Sigmoid colon (tissue), 7 donors: ENCODE data around the gene MYO1A. TPM values are rescaled to one million over a fixed set of nuclear protein-coding genes. Genes with fewer than 3 reads are reported as not detected.
A peak's percentile ranks its signal among the peaks of the same experiment; 100 is the strongest.

Experiments used
- DNase-seq: peaks from one replicate; pipeline ENCODE4 v3.0.0-alpha.2; 2019
- H3K27ac ChIP-seq, 4 donors: fragments of 200-600 bp; sonication (generic); one replicate each; pipeline ENCODE4 v1.5.1; 2016 to 2019; ENCODE audit warnings: mild to moderate bottlenecking in 1 of 4
- H3K27me3 ChIP-seq, 3 donors: fragments of 200-600 bp; sonication (generic); one replicate each; pipeline ENCODE4 v1.5.1; 2019; ENCODE audit warnings: mild to moderate bottlenecking in 1 of 3
- H3K36me3 ChIP-seq, 4 donors: fragments of 200-600 bp; sonication (generic); one replicate each; pipeline ENCODE4 v1.5.1; 2016 to 2019
- H3K4me1 ChIP-seq, 4 donors: fragments of 200-600 bp; sonication (generic); one replicate each; pipeline ENCODE4 v1.5.1; 2017 to 2019
- H3K4me3 ChIP-seq, 4 donors: fragments of 200-600 bp; sonication (generic); one replicate each; pipeline ENCODE4 v1.5.1; 2017 to 2019; ENCODE audit warnings: mild to moderate bottlenecking in 2 of 4, moderate library complexity in 1 of 4
- H3K9me3 ChIP-seq, 4 donors: fragments of 200-600 bp in 3 of 4; sonication (generic) in 3 of 4; one replicate each; pipeline versions ENCODE4 v1.5.1 to v1.6.1; 2013 to 2019
- CTCF ChIP-seq, 4 experiments: fragments of 450-650 bp in 3 of 4; fragments of 200-600 bp in 1 of 4; IDR thresholded peaks; one replicate each; pipeline ENCODE4 v1.5.1; 2016 to 2019; ENCODE audit warnings: antibody characterized with exemption in 4 of 4, mild to moderate bottlenecking in 3 of 4, moderate library complexity in 2 of 4
- EP300 ChIP-seq, 4 donors: sonication (generic); formaldehyde crosslinking; IDR thresholded peaks; one replicate each; pipeline ENCODE4 v1.6.1; 2017; ENCODE audit warnings: antibody characterized with exemption in 4 of 4
- POLR2A ChIP-seq, 2 donors: fragments of 450-650 bp; IDR thresholded peaks; one replicate each; pipeline ENCODE4 v1.6.1; 2016; ENCODE audit warnings: antibody characterized with exemption in 2 of 2, mild to moderate bottlenecking in 2 of 2, moderate library complexity in 2 of 2
- POLR2AphosphoS5 ChIP-seq, 4 donors: sonication (generic); formaldehyde crosslinking; IDR thresholded peaks; one replicate each; pipeline ENCODE4 v1.6.1; 2017; ENCODE audit warnings: antibody characterized with exemption in 4 of 4
- WGBS, 2 donors: extraction: QIAGEN DNeasy Blood & Tissue Kit; methylation state at CpG; one replicate each; pipeline ENCODE4 v1.1.7; 2013; 5-methylcytosine and 5-hydroxymethylcytosine counted together
- intact Hi-C: fragments of 100-400 bp; cut with DNase I; formaldehyde crosslinking; loops from one replicate; pipeline ENCODE4 v1.15.1; 2023
- polyA plus RNA-seq, 3 donors: library from polyadenylated mRNA; stranded (reverse); fragments of 200-250 nt; gene quantifications; one replicate each; pipeline ENCODE4 v1.2.3, GENCODE V29; 2013
- total RNA-seq, 4 donors: library from RNA; depleted of rRNA; stranded (reverse); fragments of >200 nt; gene quantifications; one replicate each; pipeline ENCODE4 v1.1.0, GENCODE V29; 2016
- donor health status: healthy with polysubstance abuse.
- donor health status: Bipolar disorder and iron deficiency.
- donor health status: healthy.

Gene MYO1A
- total and polyA plus RNA-seq, 7 donors, result 0.71 to 112 (median 7.2) TPM

GRCh38 chr12:57001448-57001906, 48.5 kb downstream of the MYO1A start:
- Histone ChIP-seq H3K36me3 (peaks cover 20 to 64% (median 26%) of the 10 kb centered on the region in 4 donors), H3K27ac (no peak overlapping the region), H3K4me3 (no peak overlapping the region), H3K4me1 (peaks cover 0 to 33% (median 21%) of the 10 kb centered on the region in 4 donors), H3K27me3 (no peaks in the 10 kb centered on the region), H3K9me3 (no peaks in the 10 kb centered on the region)
- WGBS, 2 donors, result 16 to 40% methylated on average over 13 of the region's 13 CpGs
- TF ChIP-seq POLR2AphosphoS5 (IDR thresholded peaks at IDR 0.05) (no peak), CTCF (IDR thresholded peaks at IDR 0.05) (peak; percentile 17 to 57 (median 53)), POLR2A (IDR thresholded peaks at IDR 0.05) (no peak), EP300 (IDR thresholded peaks at IDR 0.05) (no peak)
- peak; percentile 77 for DNase-seq
- intact Hi-C loops, result loop anchor here (10.0 kb wide), 1 partner anchor 357 kb away; the partner anchor contains the start of gene ATP5F1B

GRCh38 chr12:57000393-57000792, 49.5 kb downstream of the MYO1A start:
- Histone ChIP-seq H3K36me3 (peaks cover 21 to 69% (median 26%) of the 10 kb centered on the region in 4 donors), H3K9me3 (no peaks in the 10 kb centered on the region), H3K27me3 (no peaks in the 10 kb centered on the region), H3K4me1 (peaks cover 0 to 30% (median 17%) of the 10 kb centered on the region in 4 donors), H3K27ac (no peak overlapping the region), H3K4me3 (no peak overlapping the region)
- TF ChIP-seq CTCF (IDR thresholded peaks at IDR 0.05) (no peak), POLR2AphosphoS5 (IDR thresholded peaks at IDR 0.05) (no peak), EP300 (IDR thresholded peaks at IDR 0.05) (no peak), POLR2A (IDR thresholded peaks at IDR 0.05) (no peak)
- intact Hi-C loops, result loop anchor here (10.0 kb wide), 1 partner anchor 356 kb away; the partner anchor contains the start of gene ATP5F1B
- 78 to 79% methylated on average over 1 of the region's 1 CpG for WGBS, 2 donors
- peak; percentile 9 for DNase-seq

GRCh38 chr12:56999456-56999855, 50.5 kb downstream of the MYO1A start:
- peaks cover 0 to 21% (median 9%) of the 10 kb centered on the region in 4 donors for H3K4me1 ChIP-seq
- TF ChIP-seq EP300 (IDR thresholded peaks at IDR 0.05) (no peak), POLR2AphosphoS5 (IDR thresholded peaks at IDR 0.05) (no peak), CTCF (IDR thresholded peaks at IDR 0.05) (no peak), POLR2A (IDR thresholded peaks at IDR 0.05) (no peak)
- no peaks in the 10 kb centered on the region for H3K9me3 ChIP-seq
- no peaks in the 10 kb centered on the region for H3K27me3 ChIP-seq
- no peak overlapping the region for H3K4me3 ChIP-seq
- DNase-seq, result no peak
- intact Hi-C loops, result no loop called here
- peaks cover 23 to 71% (median 25%) of the 10 kb centered on the region in 4 donors for H3K36me3 ChIP-seq
- 86 to 91% methylated on average over 4 of the region's 4 CpGs for WGBS, 2 donors
- no peak overlapping the region for H3K27ac ChIP-seq

GRCh38 chr12:56998981-56999380, 50.9 kb downstream of the MYO1A start:
- Histone ChIP-seq H3K27ac (no peak overlapping the region), H3K4me3 (no peak overlapping the region), H3K9me3 (no peaks in the 10 kb centered on the region), H3K36me3 (peaks cover 19 to 66% (median 22%) of the 10 kb centered on the region in 4 donors), H3K27me3 (no peaks in the 10 kb centered on the region), H3K4me1 (peaks cover 0 to 21% (median 9%) of the 10 kb centered on the region in 4 donors)
- intact Hi-C loops, result no loop called here
- DNase-seq, result no peak
- WGBS, 2 donors, result 66 to 73% methylated on average over 4 of the region's 4 CpGs
- TF ChIP-seq EP300 (IDR thresholded peaks at IDR 0.05) (no peak), CTCF (IDR thresholded peaks at IDR 0.05) (no peak), POLR2A (IDR thresholded peaks at IDR 0.05) (no peak), POLR2AphosphoS5 (IDR thresholded peaks at IDR 0.05) (no peak)

GRCh38 chr12:56998316-56998715, 51.6 kb downstream of the MYO1A start:
- no peak overlapping the region for H3K27ac ChIP-seq
- TF ChIP-seq EP300 (IDR thresholded peaks at IDR 0.05) (no peak), POLR2AphosphoS5 (IDR thresholded peaks at IDR 0.05) (no peak), POLR2A (IDR thresholded peaks at IDR 0.05) (no peak), CTCF (IDR thresholded peaks at IDR 0.05) (no peak)
- peaks cover 12 to 60% (median 15%) of the 10 kb centered on the region in 4 donors for H3K36me3 ChIP-seq
- DNase-seq, result no peak
- H3K9me3 ChIP-seq, result no peaks in the 10 kb centered on the region
- peaks cover 0 to 21% (median 9%) of the 10 kb centered on the region in 4 donors for H3K4me1 ChIP-seq
- no peaks in the 10 kb centered on the region for H3K27me3 ChIP-seq
- intact Hi-C loops, result no loop called here
- no peak overlapping the region for H3K4me3 ChIP-seq
- 93 to 95% methylated on average over 6 of the region's 6 CpGs for WGBS, 2 donors
